Astrocyte of the spinal cord (primary cell): ENCODE data around the gene ZFPM1.

Experiments used
- DNase-seq: peaks from one replicate; pipeline ENCODE4 v3.0.0; 2011; ENCODE audit warnings: low read depth, low spot score
- H3K4me3 ChIP-seq: 2 replicates; pipeline ENCODE4 v1.5.1; 2011; ENCODE audit warnings: low read depth, mild to moderate bottlenecking, low read length, moderate library complexity
- in situ Hi-C: cut with HindIII; loops from 2 replicates; pipeline ENCODE4 v1.10.0; 2017; ENCODE audit warnings: low sequenced_read_pairs
- TF ChIP-seq, protein P1 (sequence below): IDR thresholded peaks from 2 replicates; pipeline ENCODE4 v1.5.1; 2012; ENCODE audit warnings: low read depth, mild to moderate bottlenecking, low read length, inconsistent platforms

Gene ZFPM1

DNA sequence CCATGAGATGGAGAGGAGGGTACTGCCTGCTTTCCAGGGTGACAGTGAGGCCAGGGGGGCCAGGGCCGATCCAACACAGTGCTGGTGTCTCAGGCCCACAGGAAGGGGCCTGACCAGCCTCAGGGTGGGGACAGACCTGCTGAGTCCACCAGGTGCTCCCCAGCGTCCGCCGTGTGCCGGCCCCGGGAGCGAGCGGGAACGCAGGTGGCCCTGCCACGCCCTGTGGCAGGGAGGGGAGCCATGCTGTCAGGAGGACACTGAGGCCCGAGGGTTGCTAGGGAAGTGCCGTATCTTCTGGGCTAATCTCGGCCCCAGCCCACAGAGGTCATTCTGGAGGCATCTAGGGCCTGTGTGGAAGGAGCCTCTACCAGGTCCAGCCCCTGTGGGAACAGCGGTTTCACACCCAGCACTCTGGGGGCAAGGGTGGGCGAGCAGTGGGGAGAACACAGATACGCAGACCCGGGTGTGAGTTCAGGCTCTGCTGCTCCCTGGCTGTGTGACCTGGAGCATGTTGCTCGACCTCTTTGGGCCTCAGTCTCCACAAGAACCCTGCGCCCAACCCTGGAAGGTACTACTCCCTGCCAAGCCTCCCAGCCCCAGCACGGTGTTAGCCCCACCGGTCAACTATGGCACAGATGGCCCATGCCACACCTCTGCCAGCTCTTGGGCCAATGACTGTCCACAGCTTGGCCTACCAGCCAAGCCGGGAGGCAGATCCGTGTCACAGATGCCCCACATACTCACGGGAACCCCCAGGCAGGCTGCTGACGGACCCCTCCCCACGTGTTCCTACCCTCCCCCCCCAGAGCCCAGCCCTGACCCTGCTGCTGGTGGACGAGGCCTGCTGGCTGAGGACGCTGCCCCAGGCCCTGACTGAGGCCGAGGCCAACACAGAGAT is 73.2 kb downstream of the ZFPM1 start:
- in situ Hi-C loops, result no loop called here
- TF ChIP-seq, protein P1, sequence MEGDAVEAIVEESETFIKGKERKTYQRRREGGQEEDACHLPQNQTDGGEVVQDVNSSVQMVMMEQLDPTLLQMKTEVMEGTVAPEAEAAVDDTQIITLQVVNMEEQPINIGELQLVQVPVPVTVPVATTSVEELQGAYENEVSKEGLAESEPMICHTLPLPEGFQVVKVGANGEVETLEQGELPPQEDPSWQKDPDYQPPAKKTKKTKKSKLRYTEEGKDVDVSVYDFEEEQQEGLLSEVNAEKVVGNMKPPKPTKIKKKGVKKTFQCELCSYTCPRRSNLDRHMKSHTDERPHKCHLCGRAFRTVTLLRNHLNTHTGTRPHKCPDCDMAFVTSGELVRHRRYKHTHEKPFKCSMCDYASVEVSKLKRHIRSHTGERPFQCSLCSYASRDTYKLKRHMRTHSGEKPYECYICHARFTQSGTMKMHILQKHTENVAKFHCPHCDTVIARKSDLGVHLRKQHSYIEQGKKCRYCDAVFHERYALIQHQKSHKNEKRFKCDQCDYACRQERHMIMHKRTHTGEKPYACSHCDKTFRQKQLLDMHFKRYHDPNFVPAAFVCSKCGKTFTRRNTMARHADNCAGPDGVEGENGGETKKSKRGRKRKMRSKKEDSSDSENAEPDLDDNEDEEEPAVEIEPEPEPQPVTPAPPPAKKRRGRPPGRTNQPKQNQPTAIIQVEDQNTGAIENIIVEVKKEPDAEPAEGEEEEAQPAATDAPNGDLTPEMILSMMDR, result no peak
- H3K4me3 ChIP-seq, result no peak overlapping the region
- no peak for DNase-seq

DNA sequence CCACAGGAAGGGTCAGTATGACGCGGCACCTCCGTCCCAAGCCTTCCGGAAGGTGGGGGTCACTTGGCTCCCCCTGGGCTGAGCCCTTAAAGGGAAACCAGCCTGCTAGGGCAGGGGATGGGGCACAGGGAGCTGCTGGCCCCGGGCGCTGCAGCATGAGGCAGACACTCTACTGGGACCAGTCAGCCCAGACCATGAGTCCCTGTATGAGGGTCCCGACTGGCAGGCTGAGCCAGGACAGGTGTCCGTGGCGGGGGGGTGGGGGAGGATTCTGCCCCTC is 73.8 kb downstream of the ZFPM1 start:
- H3K4me3 ChIP-seq, result no peak overlapping the region
- in situ Hi-C loops, result no loop called here

DNA sequence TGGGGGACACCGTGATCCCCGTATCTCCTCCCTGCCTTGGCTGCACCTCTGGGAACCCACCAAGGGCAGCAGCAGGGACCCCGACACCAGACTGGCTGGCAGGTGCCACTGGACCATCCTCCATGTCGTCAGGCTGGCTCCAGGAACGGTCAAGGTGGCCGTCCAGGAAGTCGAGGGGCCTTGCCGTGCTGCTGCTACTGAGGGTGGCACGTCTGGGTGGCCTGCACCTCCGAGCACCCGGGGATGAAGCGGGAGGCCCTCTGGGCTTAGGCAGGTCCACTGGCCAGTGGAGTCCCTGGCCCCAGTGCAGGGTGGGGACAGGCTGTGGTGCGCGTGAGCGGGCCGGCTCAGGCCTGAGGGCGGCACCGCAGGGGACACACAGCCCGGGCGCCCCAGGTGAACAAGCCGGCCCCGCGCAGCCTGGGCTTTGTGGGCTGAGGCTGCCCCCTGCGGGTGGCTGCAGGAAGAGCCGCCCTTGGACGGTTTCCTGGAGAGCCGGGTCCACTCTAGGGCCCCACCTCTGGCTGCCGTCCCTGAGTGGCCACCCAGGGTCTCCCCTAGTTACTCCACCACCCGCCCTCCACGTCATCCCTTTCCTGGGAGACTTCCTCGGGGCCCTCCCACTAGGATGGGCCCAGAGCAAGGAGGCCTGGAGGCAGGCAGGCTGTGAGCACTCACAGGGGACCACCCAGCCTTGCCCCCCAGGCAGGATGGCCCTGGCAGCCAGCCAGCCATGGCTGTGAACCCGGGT is 74.3 kb downstream of the ZFPM1 start:
- DNase-seq, result peak; percentile 34
- in situ Hi-C loops, result no loop called here
- H3K4me3 ChIP-seq, result no peak overlapping the region
- TF ChIP-seq, protein P1, result peak; percentile 84

More for the DNA sequence above, 73.8 kb downstream of the ZFPM1 start:
- TF ChIP-seq, protein P1, result no peak
- DNase-seq, result no peak

DNA sequence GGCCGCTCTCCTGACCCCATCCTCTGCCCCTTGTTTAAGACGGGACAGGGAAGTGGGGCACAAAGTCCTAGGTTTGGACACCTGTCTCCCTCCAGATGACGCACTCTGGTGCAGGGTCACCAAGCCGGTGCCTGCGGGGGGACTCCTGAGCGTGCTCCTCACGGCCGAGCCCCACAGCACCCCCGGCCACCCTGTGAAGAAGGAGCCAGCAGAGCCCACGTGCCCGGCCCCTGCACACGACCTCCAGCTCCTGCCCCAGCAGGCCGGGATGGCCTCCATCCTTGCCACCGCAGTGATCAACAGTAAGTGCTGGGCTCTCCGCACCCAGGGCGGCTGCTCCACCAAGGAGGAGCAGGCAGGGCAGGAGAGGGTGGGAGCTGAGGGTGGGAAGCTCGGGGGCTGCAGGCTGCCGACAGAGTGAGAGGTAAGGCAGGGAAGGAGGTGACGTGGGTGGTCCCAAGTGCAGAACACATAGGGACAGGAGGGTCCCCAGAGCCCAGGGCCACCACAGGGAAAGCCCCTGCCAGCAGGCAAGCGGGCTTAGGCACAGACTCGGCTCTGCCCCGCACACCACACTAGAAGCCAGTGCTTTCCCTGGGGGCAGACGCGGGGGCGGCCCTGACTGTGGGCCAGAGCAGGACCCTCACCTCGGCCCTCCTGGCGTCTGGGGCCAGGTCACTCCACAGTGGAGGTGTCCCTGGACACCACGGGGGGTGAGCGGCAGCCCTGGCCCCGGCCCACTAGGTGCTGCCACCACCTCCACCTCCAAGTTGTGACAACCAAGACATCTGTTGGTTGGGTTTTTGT is 75.1 kb downstream of the ZFPM1 start:
- DNase-seq, result no peak
- in situ Hi-C loops, result no loop called here
- TF ChIP-seq, protein P1, result no peak
- H3K4me3 ChIP-seq, result no peak overlapping the region

DNA sequence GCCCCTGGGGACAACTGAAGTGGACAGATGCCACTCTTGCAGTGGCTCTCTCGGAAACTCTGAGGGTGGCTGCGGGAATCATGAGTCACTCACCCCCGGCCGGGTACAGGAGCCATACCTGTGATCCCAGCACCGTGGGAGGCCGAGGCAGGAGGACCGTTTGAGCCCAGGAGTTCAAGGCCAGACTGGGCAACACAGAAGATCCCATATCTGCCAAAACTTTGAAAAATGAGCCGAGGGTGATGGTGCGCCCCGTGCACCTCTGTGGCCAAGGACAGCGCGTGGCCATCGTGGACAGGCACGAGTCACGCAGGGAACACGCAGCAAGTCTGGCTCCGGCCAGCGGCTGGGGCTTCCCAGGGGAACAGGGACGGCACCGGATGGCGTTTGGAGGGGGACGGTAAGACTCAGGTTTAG is 75.8 kb downstream of the ZFPM1 start:
- DNase-seq, result no peak
- no peak overlapping the region for H3K4me3 ChIP-seq
- in situ Hi-C loops, result no loop called here
- TF ChIP-seq, protein P1, result no peak

DNA sequence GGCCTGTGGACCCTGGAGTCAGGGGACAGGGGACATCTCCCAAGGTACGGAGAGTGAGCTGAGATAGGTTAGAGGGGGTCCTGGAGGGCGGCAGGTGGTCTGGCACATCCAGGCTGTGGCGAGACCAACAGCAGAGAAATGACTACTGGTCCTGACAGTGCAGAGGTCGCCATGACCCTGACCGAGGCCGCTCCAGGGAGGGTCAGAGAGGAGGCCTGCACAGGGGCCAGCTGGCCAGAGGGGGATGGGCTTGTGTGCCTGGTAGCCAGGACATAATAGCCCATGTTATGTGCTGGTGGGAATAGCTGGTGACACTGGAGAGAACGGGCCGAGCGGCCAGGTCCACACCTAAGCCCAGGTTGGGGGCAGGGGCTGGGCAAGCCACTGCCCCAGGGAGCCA is 76.5 kb downstream of the ZFPM1 start:
- in situ Hi-C loops, result no loop called here

More for the DNA sequence above, 76.5 kb downstream of the ZFPM1 start:
- TF ChIP-seq, protein P1, result no peak
- DNase-seq, result no peak
- H3K4me3 ChIP-seq, result no peak overlapping the region
